Measurements from ENCODE around the gene SYNDIG1L.

The SYNDIG1L gene

DNA sequence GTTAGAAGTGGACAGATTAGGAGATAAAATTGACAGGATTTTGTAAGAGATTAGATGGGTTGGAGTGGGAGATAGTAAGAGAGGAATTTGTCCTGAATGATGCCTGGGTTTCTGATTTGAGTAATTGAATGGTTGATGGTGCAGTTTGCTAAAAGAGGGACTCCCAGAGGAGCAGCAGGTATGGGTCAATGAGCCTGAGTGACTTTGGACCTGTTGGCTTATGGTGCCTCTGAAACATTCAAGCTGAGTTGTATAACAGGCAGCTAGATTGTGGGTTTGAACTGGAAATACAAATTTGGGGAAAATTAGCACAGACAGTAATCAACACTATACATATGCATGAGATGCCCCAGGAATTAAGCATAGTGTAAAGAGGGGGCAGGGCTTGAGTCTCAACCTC is 16.7 kb upstream of the SYNDIG1L start:
- Histone ChIP-seq H3K4me2 (ENCODE audit: insufficient read depth, low read length, poor library complexity, severe bottlenecking) (no peak overlapping the region), H3K27ac (replicated peaks; ENCODE audit: low read length) (no peak overlapping the region), H2BK12ac (ENCODE audit: low read length) (no peak overlapping the region), H3K4ac (ENCODE audit: low read length) (no peak overlapping the region), H3K18ac (ENCODE audit: low read length) (no peak overlapping the region), H3K9me3 (replicated peaks in 1 of 2; ENCODE audit: control insufficient read depth in 2 of 2, insufficient read depth in 1 of 2, low read depth in 1 of 2, low read length in 2 of 2) (no peaks in the 10 kb centered on the region), H3K4me3 (ENCODE audit: low read length in 2 of 2) (no peak overlapping the region), H4K8ac (ENCODE audit: low read depth, low read length) (no peak overlapping the region), H3K23ac (ENCODE audit: low read depth, low read length, poor library complexity) (no peak overlapping the region), H2AFZ (ENCODE audit: low read length) (no peak overlapping the region), H3K9ac (ENCODE audit: low read depth, low read length, poor library complexity) (no peak overlapping the region), H3K4me1 (ENCODE audit: control insufficient read depth in 2 of 2, insufficient read depth in 1 of 2, low read depth in 1 of 2, low read length in 2 of 2) (peaks cover 0 to 7% of the 10 kb centered on the region in 2 donors), H3K14ac (ENCODE audit: low read length) (no peak overlapping the region), H2AK5ac (ENCODE audit: low read depth, low read length) (no peak overlapping the region), H2BK120ac (ENCODE audit: low read depth, low read length) (no peak overlapping the region), H2BK15ac (ENCODE audit: low read length) (no peak overlapping the region), H3K79me1 (ENCODE audit: low read depth, low read length) (no peaks in the 10 kb centered on the region), H3K36me3 (replicated peaks in 1 of 2; ENCODE audit: control insufficient read depth in 2 of 2, insufficient read depth in 2 of 2, low read length in 2 of 2) (no peaks in the 10 kb centered on the region), H4K91ac (ENCODE audit: low read depth, low read length, poor library complexity) (no peak overlapping the region), H3K27me3 (ENCODE audit: control insufficient read depth in 3 of 3, insufficient read depth in 3 of 3, low read depth in 1 of 3, low read length in 3 of 3) (peaks cover 0 to 3% (median 0%) of the 10 kb centered on the region in 3 experiments), H2BK5ac (ENCODE audit: low read length) (no peak overlapping the region)
- no peak for DNase-seq (ENCODE audit: low spot score)

DNA sequence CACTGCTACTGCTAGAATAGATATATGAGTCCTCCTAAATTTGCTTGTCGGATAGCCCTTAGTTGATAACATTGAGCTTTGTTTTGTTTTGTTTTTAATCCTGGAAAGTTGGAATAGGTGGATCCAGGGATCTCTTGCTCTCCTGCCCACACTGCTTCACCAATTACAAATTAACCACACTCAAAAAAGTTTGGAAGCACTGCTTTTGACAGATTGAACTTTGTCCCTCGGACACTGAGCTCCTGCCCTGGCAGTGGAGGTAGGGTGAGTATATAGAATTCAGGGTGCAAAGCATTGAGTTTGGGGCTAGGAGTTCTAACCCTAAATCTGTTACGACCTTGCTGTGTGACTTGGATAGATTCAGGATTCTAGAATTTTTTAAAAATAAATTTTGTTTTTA is 15.1 kb upstream of the SYNDIG1L start:
- Histone ChIP-seq H3K18ac (ENCODE audit: low read length) (no peak overlapping the region), H4K91ac (ENCODE audit: low read depth, low read length, poor library complexity) (no peak overlapping the region), H4K8ac (ENCODE audit: low read depth, low read length) (no peak overlapping the region), H2BK5ac (ENCODE audit: low read length) (no peak overlapping the region), H2BK120ac (ENCODE audit: low read depth, low read length) (no peak overlapping the region), H2AK5ac (ENCODE audit: low read depth, low read length) (no peak overlapping the region), H3K4me3 (ENCODE audit: low read length in 2 of 2) (no peak overlapping the region), H3K14ac (ENCODE audit: low read length) (no peak overlapping the region), H3K27ac (replicated peaks; ENCODE audit: low read length) (no peak overlapping the region), H2BK15ac (ENCODE audit: low read length) (no peak overlapping the region), H3K4ac (ENCODE audit: low read length) (no peak overlapping the region), H3K36me3 (replicated peaks in 1 of 2; ENCODE audit: control insufficient read depth in 2 of 2, insufficient read depth in 2 of 2, low read length in 2 of 2) (no peaks in the 10 kb centered on the region), H3K9me3 (replicated peaks in 1 of 2; ENCODE audit: control insufficient read depth in 2 of 2, insufficient read depth in 1 of 2, low read depth in 1 of 2, low read length in 2 of 2) (no peaks in the 10 kb centered on the region), H3K79me1 (ENCODE audit: low read depth, low read length) (no peaks in the 10 kb centered on the region), H3K9ac (ENCODE audit: low read depth, low read length, poor library complexity) (no peak overlapping the region), H3K4me2 (ENCODE audit: insufficient read depth, low read length, poor library complexity, severe bottlenecking) (no peak overlapping the region), H2BK12ac (ENCODE audit: low read length) (no peak overlapping the region), H2AFZ (ENCODE audit: low read length) (no peak overlapping the region), H3K27me3 (ENCODE audit: control insufficient read depth in 3 of 3, insufficient read depth in 3 of 3, low read depth in 1 of 3, low read length in 3 of 3) (peaks cover 0 to 7% (median 0%) of the 10 kb centered on the region in 3 experiments), H3K4me1 (ENCODE audit: control insufficient read depth in 2 of 2, insufficient read depth in 1 of 2, low read depth in 1 of 2, low read length in 2 of 2) (peaks cover 0 to 7% of the 10 kb centered on the region in 2 donors), H3K23ac (ENCODE audit: low read depth, low read length, poor library complexity) (no peak overlapping the region)
- no CpG with 5 or more reads among the region's 3 CpGs for WGBS, 2 donors (ENCODE audit: extremely low coverage in 2 of 2, insufficient read length in 2 of 2, insufficient replicate concordance in 1 of 2)
- DNase-seq (ENCODE audit: low spot score), result no peak

GRCh38 chr14:74438351-74438915 is 12.4 kb upstream of the SYNDIG1L start:
- DNase-seq (ENCODE audit: low spot score), result no peak
- H3K27me3 ChIP-seq (ENCODE audit: control insufficient read depth in 3 of 3, insufficient read depth in 3 of 3, low read depth in 1 of 3, low read length in 3 of 3), result peaks cover 0 to 14% (median 0%) of the 10 kb centered on the region in 3 experiments
- no peak overlapping the region for H3K18ac ChIP-seq (ENCODE audit: low read length)
- H3K4me3 ChIP-seq (ENCODE audit: low read length in 2 of 2), result no peak overlapping the region
- H2BK5ac ChIP-seq (ENCODE audit: low read length), result no peak overlapping the region
- H2BK12ac ChIP-seq (ENCODE audit: low read length), result no peak overlapping the region
- H3K36me3 ChIP-seq (replicated peaks in 1 of 2; ENCODE audit: control insufficient read depth in 2 of 2, insufficient read depth in 2 of 2, low read length in 2 of 2), result no peaks in the 10 kb centered on the region
- no peak overlapping the region for H3K14ac ChIP-seq (ENCODE audit: low read length)
- no peak overlapping the region for H3K4me2 ChIP-seq (ENCODE audit: insufficient read depth, low read length, poor library complexity, severe bottlenecking)
- H3K79me1 ChIP-seq (ENCODE audit: low read depth, low read length), result no peaks in the 10 kb centered on the region
- no CpG with 5 or more reads among the region's 3 CpGs for WGBS, 2 donors (ENCODE audit: extremely low coverage in 2 of 2, insufficient read length in 2 of 2, insufficient replicate concordance in 1 of 2)
- H2AK5ac ChIP-seq (ENCODE audit: low read depth, low read length), result no peak overlapping the region
- no peak overlapping the region for H4K8ac ChIP-seq (ENCODE audit: low read depth, low read length)
- H2AFZ ChIP-seq (ENCODE audit: low read length), result no peak overlapping the region
- H2BK120ac ChIP-seq (ENCODE audit: low read depth, low read length), result no peak overlapping the region
- peaks cover 0 to 11% of the 10 kb centered on the region in 2 donors for H3K4me1 ChIP-seq (ENCODE audit: control insufficient read depth in 2 of 2, insufficient read depth in 1 of 2, low read depth in 1 of 2, low read length in 2 of 2)
- H3K27ac ChIP-seq (replicated peaks; ENCODE audit: low read length), result no peak overlapping the region
- no peak overlapping the region for H3K4ac ChIP-seq (ENCODE audit: low read length)
- no peaks in the 10 kb centered on the region for H3K9me3 ChIP-seq (replicated peaks in 1 of 2; ENCODE audit: control insufficient read depth in 2 of 2, insufficient read depth in 1 of 2, low read depth in 1 of 2, low read length in 2 of 2)
- no peak overlapping the region for H4K91ac ChIP-seq (ENCODE audit: low read depth, low read length, poor library complexity)
- no peak overlapping the region for H3K9ac ChIP-seq (ENCODE audit: low read depth, low read length, poor library complexity)
- H2BK15ac ChIP-seq (ENCODE audit: low read length), result no peak overlapping the region
- H3K23ac ChIP-seq (ENCODE audit: low read depth, low read length, poor library complexity), result no peak overlapping the region

- Histone ChIP-seq H3K9ac (ENCODE audit: low read depth, low read length, poor library complexity) (no peak overlapping the region), H3K36me3 (replicated peaks in 1 of 2; ENCODE audit: control insufficient read depth in 2 of 2, insufficient read depth in 2 of 2, low read length in 2 of 2) (no peaks in the 10 kb centered on the region), H2AFZ (ENCODE audit: low read length) (no peak overlapping the region), H3K4me2 (ENCODE audit: insufficient read depth, low read length, poor library complexity, severe bottlenecking) (no peak overlapping the region), H3K27me3 (ENCODE audit: control insufficient read depth in 3 of 3, insufficient read depth in 3 of 3, low read depth in 1 of 3, low read length in 3 of 3) (peaks cover 0 to 14% (median 0%) of the 10 kb centered on the region in 3 experiments), H3K18ac (ENCODE audit: low read length) (no peak overlapping the region), H3K79me1 (ENCODE audit: low read depth, low read length) (no peaks in the 10 kb centered on the region), H2BK12ac (ENCODE audit: low read length) (no peak overlapping the region), H3K23ac (ENCODE audit: low read depth, low read length, poor library complexity) (no peak overlapping the region), H4K8ac (ENCODE audit: low read depth, low read length) (no peak overlapping the region), H3K27ac (replicated peaks; ENCODE audit: low read length) (no peak overlapping the region), H2BK5ac (ENCODE audit: low read length) (no peak overlapping the region), H3K14ac (ENCODE audit: low read length) (no peak overlapping the region), H2AK5ac (ENCODE audit: low read depth, low read length) (no peak overlapping the region), H3K4ac (ENCODE audit: low read length) (no peak overlapping the region), H4K91ac (ENCODE audit: low read depth, low read length, poor library complexity) (no peak overlapping the region), H3K9me3 (replicated peaks in 1 of 2; ENCODE audit: control insufficient read depth in 2 of 2, insufficient read depth in 1 of 2, low read depth in 1 of 2, low read length in 2 of 2) (no peaks in the 10 kb centered on the region), H3K4me1 (ENCODE audit: control insufficient read depth in 2 of 2, insufficient read depth in 1 of 2, low read depth in 1 of 2, low read length in 2 of 2) (peaks cover 0 to 9% of the 10 kb centered on the region in 2 donors), H3K4me3 (ENCODE audit: low read length in 2 of 2) (no peak overlapping the region), H2BK120ac (ENCODE audit: low read depth, low read length) (no peak overlapping the region), H2BK15ac (ENCODE audit: low read length) (no peak overlapping the region)
- no CpG with 5 or more reads among the region's 3 CpGs for WGBS, 2 donors (ENCODE audit: extremely low coverage in 2 of 2, insufficient read length in 2 of 2, insufficient replicate concordance in 1 of 2)
- DNase-seq (ENCODE audit: low spot score), result no peak
Observed at GRCh38 chr14:74437496-74438053, 11.6 kb upstream of the SYNDIG1L start.
